B cell (primary cell): ENCODE measurements around the gene HTR3A. TPM values are rescaled to one million over a fixed set of nuclear protein-coding genes. Genes with fewer than 3 reads are reported as not detected.

Experiments used
- ATAC-seq: fragments of 200-7000 bp; cut with Tn5 transposase; one replicate; pipeline ENCODE4 v1.10.0; 2021; ENCODE audit warnings: low read depth, mild to moderate bottlenecking, moderate number of reproducible peaks, moderate library complexity
- CTCF ChIA-PET: fragments of 350-600 bp; sonication (Branson Sonifier 250); formaldehyde crosslinking; loops from one replicate; lab custom pipeline; 2021; ENCODE audit warnings: antibody characterized with exemption, inconsistent platforms; lab: Charles Lee
- POLR2A ChIA-PET: fragments of 350-600 bp; sonication (Branson Sonifier 250); formaldehyde crosslinking; loops from one replicate; lab custom pipeline; 2021; ENCODE audit warnings: antibody characterized with exemption; lab: Charles Lee
- DNase-seq: peaks from one replicate; pipeline ENCODE4 v3.0.0; 2013
- H2AFZ ChIP-seq: 2 replicates; pipeline ENCODE4 v1.6.1; 2012; ENCODE audit warnings: mild to moderate bottlenecking, low read depth, low read length; ENCODE audit not compliant: insufficient read depth, poor library complexity, severe bottlenecking
- H3K27ac ChIP-seq, 2 donors: 1 replicate in 1 of 2; 2 replicates in 1 of 2; pipeline ENCODE4 v1.5.1; 2012 to 2013; ENCODE audit warnings: low read length in 2 of 2, mild to moderate bottlenecking in 2 of 2, moderate library complexity in 1 of 2
- H3K27me3 ChIP-seq, 4 experiments: fragments of 200-600 bp in 1 of 4; sonication (generic) in 1 of 4; replicated peaks in 1 of 4; 1 replicate in 2 of 4; 2 replicates in 2 of 4; pipeline versions ENCODE4 v1.6.1 to v1.7.0; 2013 to 2016; ENCODE audit warnings: low read length in 3 of 4, mild to moderate bottlenecking in 2 of 4, mixed read lengths in 1 of 4, moderate library complexity in 1 of 4; ENCODE audit not compliant: insufficient read depth in 4 of 4, control insufficient read depth in 3 of 4; ENCODE audit errors: control extremely low read depth in 1 of 4
- H3K36me3 ChIP-seq, 2 experiments: replicated peaks in 1 of 2; 1 replicate in 1 of 2; 2 replicates in 1 of 2; pipeline versions ENCODE4 v1.6.1 to v1.7.1; 2013; ENCODE audit warnings: low read length in 1 of 2; ENCODE audit not compliant: insufficient read depth in 2 of 2, control insufficient read depth in 1 of 2; ENCODE audit errors: control extremely low read depth in 1 of 2, extremely low read depth in 1 of 2
- H3K4me1 ChIP-seq, 2 donors: fragments of 200-600 bp in 1 of 2; sonication (generic) in 1 of 2; 1 replicate in 1 of 2; 2 replicates in 1 of 2; pipeline versions ENCODE4 v1.5.1 to v1.6.1; 2013 to 2017; ENCODE audit warnings: low read length in 2 of 2; ENCODE audit not compliant: control insufficient read depth in 2 of 2, insufficient read depth in 2 of 2
- H3K4me2 ChIP-seq: replicated peaks from 2 replicates; pipeline ENCODE3; 2012; ENCODE audit warnings: mild to moderate bottlenecking, low read depth, low read length; ENCODE audit not compliant: poor library complexity, severe bottlenecking
- H3K4me3 ChIP-seq, 5 experiments: fragments of 200-600 bp in 1 of 5; sonication (generic) in 1 of 5; 1 replicate in 3 of 5; 2 replicates in 2 of 5; pipeline versions ENCODE4 v1.5.1 to v1.7.0; 2011 to 2016; ENCODE audit warnings: low read length in 4 of 5, mild to moderate bottlenecking in 4 of 5, low read depth in 2 of 5, control low read depth in 1 of 5, moderate library complexity in 1 of 5; ENCODE audit not compliant: insufficient read depth in 1 of 5; ENCODE audit errors: control extremely low read depth in 1 of 5, extremely low read depth in 1 of 5
- H3K79me2 ChIP-seq: fragments of 200-600 bp; sonication (generic); one replicate; pipeline ENCODE4 v1.6.0; 2016; ENCODE audit warnings: low read length; ENCODE audit not compliant: control insufficient read depth, insufficient read depth
- H3K9ac ChIP-seq: fragments of 200-600 bp; sonication (generic); 2 replicates; pipeline ENCODE4 v1.6.1; 2017; ENCODE audit warnings: mild to moderate bottlenecking, low read length, moderate library complexity
- H3K9me3 ChIP-seq, 3 donors: one replicate each; pipeline versions ENCODE4 v1.6.1 to v1.7.1; 2013; ENCODE audit warnings: low read length in 2 of 3; ENCODE audit not compliant: control insufficient read depth in 2 of 3, insufficient read depth in 1 of 3; ENCODE audit errors: control extremely low read depth in 1 of 3
- H4K20me1 ChIP-seq: 2 replicates; pipeline ENCODE4 v1.6.0; 2012; ENCODE audit warnings: mild to moderate bottlenecking, low read length; ENCODE audit not compliant: insufficient read depth, control insufficient read depth, poor library complexity, severe bottlenecking
- H3K27ac Mint-ChIP-seq: one replicate; pipeline ENCODE4 v1.8.0; 2021; ENCODE audit warnings: mixed read lengths
- H3K27me3 Mint-ChIP-seq: one replicate; pipeline ENCODE4 v1.8.0; 2021; ENCODE audit warnings: mixed read lengths
- H3K4me1 Mint-ChIP-seq: one replicate; pipeline ENCODE4 v1.8.0; 2021; ENCODE audit warnings: mixed read lengths
- H3K4me3 Mint-ChIP-seq: one replicate; pipeline ENCODE4 v1.8.0; 2021; ENCODE audit warnings: mixed read lengths
- H3K9me3 Mint-ChIP-seq: one replicate; pipeline ENCODE4 v1.8.0; 2022; ENCODE audit warnings: mixed read lengths; ENCODE audit not compliant: insufficient read depth
- CTCF ChIP-seq: fragments of 200-600 bp; IDR thresholded peaks from one replicate; pipeline ENCODE4 v1.8.0; 2022; ENCODE audit warnings: antibody characterized with exemption, mild to moderate bottlenecking
- EZH2 ChIP-seq: IDR thresholded peaks from 2 replicates; pipeline ENCODE4 v1.6.1; 2012; ENCODE audit warnings: borderline replicate concordance, low read depth, mild to moderate bottlenecking, moderate library complexity, low read length; ENCODE audit not compliant: insufficient read depth, poor library complexity, severe bottlenecking
- WGBS: methylation state at CpG from one replicate; pipeline ENCODE4 v1.1.5; 2013; ENCODE audit warnings: missing lambda C conversion rate; ENCODE audit not compliant: insufficient coverage; 5-methylcytosine and 5-hydroxymethylcytosine counted together
- intact Hi-C: fragments of 100-400 bp; cut with micrococcal nuclease; formaldehyde crosslinking; loops from one replicate; pipeline ENCODE4 v1.10.0; 2022
- polyA plus RNA-seq: library from polyadenylated mRNA; depleted of rRNA; stranded (reverse); fragments of >200 nt; gene quantifications from 2 replicates; pipeline ENCODE4 v1.2.3, GENCODE V29; 2012
- total RNA-seq, 2 donors: library from RNA; stranded (reverse); fragments of 120-200 nt in 1 of 2; gene quantifications; 1 replicate in 1 of 2; 2 replicates in 1 of 2; pipeline versions ENCODE4 v1.2.3 to v1.2.4, GENCODE V29; 2013 to 2022

The HTR3A gene
- total and polyA plus RNA-seq, 2 donors (not counting 1 experiment from before 2014, with no cell fraction given), result 8.1 to 16.1 TPM

- H3K4me1 ChIP-seq, result peaks cover 7 to 9% of the 10 kb centered on the region in 2 donors
- no peaks in the 10 kb centered on the region for H3K36me3 ChIP-seq
- no peaks in the 10 kb centered on the region for H4K20me1 ChIP-seq
- intact Hi-C loops, result no loop called here
- H3K4me2 ChIP-seq, result no peak overlapping the region
- peaks cover 0 to 5% (median 1%) of the 10 kb centered on the region in 4 experiments for H3K27me3 ChIP-seq
- peaks cover 7% of the 10 kb centered on the region for H3K4me1 Mint-ChIP-seq
- 44% methylated on average over 2 of the region's 4 CpGs for WGBS
- no peak overlapping the region for H3K4me3 Mint-ChIP-seq
- no peak overlapping the region for H2AFZ ChIP-seq
- no peaks in the 10 kb centered on the region for H3K9me3 ChIP-seq
- no peak overlapping the region for H3K9ac ChIP-seq
- ChIA-PET POLR2A (no interaction called here), CTCF (interaction anchor here (0.6 to 19.6 kb wide), 2 partner anchors 81 to 263 kb away, joined by 3 to 592 read pairs; no protein-coding TSS in a partner anchor)
- no peaks in the 10 kb centered on the region for H3K9me3 Mint-ChIP-seq
- H3K27me3 Mint-ChIP-seq, result peaks cover 22% of the 10 kb centered on the region
- no peak overlapping the region for H3K4me3 ChIP-seq
- ATAC-seq (no peak), DNase-seq (no peak)
- no peak for TF ChIP-seq EZH2
- no peak for TF ChIP-seq CTCF
- H3K27ac ChIP-seq, result no peak overlapping the region
- H3K27ac Mint-ChIP-seq, result no peak overlapping the region
- H3K79me2 ChIP-seq, result no peaks in the 10 kb centered on the region
These were observed 23.7 kb downstream of the HTR3A start for GRCh38 chr11:113998574-113998973.

GRCh38 chr11:114000526-114000925 lies 25.6 kb downstream of the HTR3A start:
- H3K36me3 ChIP-seq, result no peaks in the 10 kb centered on the region
- H3K9ac ChIP-seq, result no peak overlapping the region
- H3K4me2 ChIP-seq, result no peak overlapping the region
- no peaks in the 10 kb centered on the region for H3K9me3 ChIP-seq
- no peak overlapping the region for H3K4me3 ChIP-seq
- peaks cover 0 to 5% (median 1%) of the 10 kb centered on the region in 4 experiments for H3K27me3 ChIP-seq
- intact Hi-C loops, result no loop called here
- ATAC-seq, result no peak
- H3K27ac ChIP-seq, result no peak overlapping the region
- no peak for DNase-seq
- H3K79me2 ChIP-seq, result no peaks in the 10 kb centered on the region
- ChIA-PET POLR2A (interaction anchor here (0.7 kb wide), 1 partner anchor 14 kb away, joined by 3 read pairs; no protein-coding TSS in a partner anchor), CTCF (interaction anchor here (19.6 kb wide), 1 partner anchor 261 kb away, joined by 592 read pairs; no protein-coding TSS in a partner anchor)
- Mint-ChIP-seq H3K4me3 (no peak overlapping the region), H3K9me3 (no peaks in the 10 kb centered on the region), H3K4me1 (no peaks in the 10 kb centered on the region), H3K27me3 (peaks cover 24% of the 10 kb centered on the region), H3K27ac (no peak overlapping the region)
- H3K4me1 ChIP-seq, result no peaks in the 10 kb centered on the region
- no peak overlapping the region for H2AFZ ChIP-seq
- no peaks in the 10 kb centered on the region for H4K20me1 ChIP-seq
- 96% methylated on average over 3 of the region's 4 CpGs for WGBS
- TF ChIP-seq EZH2, result no peak
